HG03175 (cell line): Measurements from ENCODE around the gene TBC1D16.
"Not testable (repeated sequence)": the region's sequence is repeated elsewhere in the genome, so short reads cannot be mapped to it uniquely, and the experiment has no call there.

ENCODE experiments used
- ATAC-seq: cut with Tn5 transposase; IDR thresholded peaks from one replicate; pipeline ENCODE4 v1.9.1; 2021; ENCODE audit warnings: mild to moderate bottlenecking, moderate library complexity; ENCODE audit not compliant: unreplicated experiment

TBC1D16 gene

DNA sequence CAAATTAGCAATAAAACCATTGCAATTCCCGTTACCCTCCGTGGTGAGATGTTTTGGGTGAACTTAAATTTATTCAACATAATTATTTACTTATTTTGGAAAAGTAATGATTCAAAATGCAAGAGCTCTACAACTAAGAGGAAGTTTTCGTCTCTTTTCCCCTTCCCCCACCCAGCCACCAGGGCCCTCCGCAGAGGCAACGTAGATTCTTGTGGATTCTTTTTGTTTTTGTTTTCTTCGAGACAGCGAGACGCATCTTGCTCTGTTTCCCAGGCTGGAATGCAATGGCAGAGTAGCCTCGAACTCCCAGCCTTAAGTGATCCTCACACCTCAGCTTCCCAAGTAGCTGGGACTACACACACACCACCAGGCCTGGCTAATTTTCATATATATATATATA is 19.9 kb upstream of the TBC1D16 start:
- ATAC-seq, result no peak

DNA sequence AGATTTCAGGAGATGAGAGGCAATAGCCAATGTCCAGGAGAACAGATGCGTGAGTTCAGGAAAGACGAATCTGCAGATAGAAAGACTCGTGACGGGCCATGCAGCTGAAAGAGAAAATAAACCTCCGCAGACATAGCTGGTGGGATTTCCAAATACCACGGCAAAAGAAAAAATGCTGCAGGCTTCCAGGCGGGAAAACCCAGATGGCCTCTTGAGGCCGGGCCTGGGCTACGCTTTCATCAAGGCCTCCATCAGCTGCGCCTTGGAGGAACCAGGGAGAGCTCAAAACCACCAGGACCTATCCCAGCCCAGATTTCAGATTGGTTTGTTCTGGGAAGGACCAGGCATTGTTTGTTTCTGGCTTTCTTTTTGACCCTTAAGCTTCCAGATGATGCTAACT is 17.4 kb upstream of the TBC1D16 start:
- no peak for ATAC-seq

GRCh38 chr17:80051681-80052080 is 16.0 kb upstream of the TBC1D16 start:
- ATAC-seq, result no peak

DNA sequence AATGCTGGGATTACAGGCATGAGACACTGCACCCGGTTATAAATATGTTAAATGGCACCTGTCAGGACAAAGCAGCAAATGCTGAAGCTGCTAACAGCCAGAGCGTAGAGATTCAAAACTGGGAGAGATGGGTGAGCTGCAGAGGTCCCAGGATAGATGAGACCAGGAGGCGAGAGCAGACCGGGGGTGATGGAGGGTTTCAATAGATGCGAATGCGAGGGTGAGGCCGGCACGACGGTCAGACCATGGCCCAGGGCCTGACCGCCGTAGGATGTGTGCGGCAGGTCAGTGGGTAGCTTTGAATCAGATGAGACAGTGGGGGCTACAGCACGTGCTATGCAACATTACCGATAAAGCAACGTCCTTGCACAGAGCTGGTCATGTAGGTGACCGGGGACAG is 15.0 kb upstream of the TBC1D16 start:
- ATAC-seq, result no peak

DNA sequence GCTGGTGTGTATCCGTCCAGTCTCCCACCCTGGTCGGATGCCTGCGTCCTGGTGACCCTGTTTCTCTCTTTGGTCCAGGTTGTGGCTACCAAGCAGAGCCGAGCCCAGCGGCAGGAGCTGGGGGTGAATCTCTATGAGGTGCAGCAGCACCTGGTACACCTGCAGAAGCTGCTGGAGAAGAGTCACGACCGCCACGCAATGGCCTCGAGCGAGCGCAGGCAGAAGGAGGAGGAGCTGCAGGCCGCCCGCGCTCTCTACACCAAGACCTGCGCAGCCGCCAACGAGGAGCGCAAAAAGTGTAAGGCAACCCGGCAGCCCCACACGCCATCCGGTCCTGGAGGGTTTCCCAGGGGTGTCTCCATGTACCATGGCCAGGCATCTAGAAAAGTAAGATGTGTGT is 14.3 kb upstream of the TBC1D16 start:
- no peak for ATAC-seq

DNA sequence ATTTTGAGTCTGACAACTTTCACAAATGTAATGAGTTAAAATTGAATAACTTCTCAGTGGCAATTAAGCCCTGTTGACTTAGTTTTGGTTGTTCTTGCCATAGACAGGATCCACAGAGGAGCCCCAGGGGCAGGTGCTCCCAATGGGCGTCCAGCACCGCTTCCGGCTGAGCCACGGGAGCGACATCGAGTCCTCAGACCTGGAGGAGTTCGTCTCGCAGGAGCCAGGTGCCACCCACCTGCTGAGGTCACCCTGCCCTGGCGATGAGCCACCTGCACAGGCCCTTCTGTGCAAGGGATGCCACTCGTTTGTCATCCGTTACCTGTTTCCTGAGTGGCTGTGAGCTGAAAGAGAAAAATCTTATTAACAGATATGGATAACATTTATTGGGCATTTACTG is 11.5 kb upstream of the TBC1D16 start:
- no peak for ATAC-seq

DNA sequence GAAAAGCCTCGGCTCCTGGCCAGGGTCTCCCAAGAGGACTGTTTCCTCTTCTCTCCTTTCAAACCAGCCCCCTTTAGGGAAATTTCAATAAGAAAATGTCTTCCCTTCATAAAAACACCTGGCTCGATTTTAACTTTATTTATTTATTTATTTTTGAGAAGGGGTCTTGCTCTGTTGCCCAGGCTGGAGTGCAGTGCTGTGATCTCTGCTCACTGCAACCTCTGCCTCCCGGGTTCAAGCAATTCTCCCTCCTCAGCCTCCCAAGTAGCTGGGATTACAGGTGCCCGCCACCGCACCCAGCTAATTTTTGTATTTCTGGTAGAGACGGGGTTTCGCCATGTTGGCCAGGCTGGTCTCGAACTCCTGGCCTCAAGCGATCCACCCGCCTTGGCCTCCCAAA is 11.0 kb upstream of the TBC1D16 start:
- not testable (repeated sequence) for ATAC-seq

DNA sequence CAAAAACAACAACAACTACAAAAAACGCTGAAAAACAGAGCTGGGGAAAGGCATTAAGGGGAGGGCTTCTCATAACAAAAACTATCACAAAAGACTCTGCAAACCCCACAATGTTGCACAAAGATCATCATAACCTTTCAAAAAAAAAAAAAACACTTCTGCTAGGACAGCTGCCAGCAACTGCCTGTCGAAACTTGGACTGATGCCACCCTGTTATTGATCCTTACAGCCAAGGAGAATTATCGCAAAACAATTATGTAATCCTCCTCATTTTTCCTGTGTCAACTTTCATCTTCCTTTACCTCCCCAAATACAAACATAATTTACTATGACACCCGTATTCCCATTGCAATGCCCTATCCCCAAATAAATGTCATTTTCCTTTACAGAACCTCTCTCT is 10.0 kb upstream of the TBC1D16 start:
- ATAC-seq, result no peak

DNA sequence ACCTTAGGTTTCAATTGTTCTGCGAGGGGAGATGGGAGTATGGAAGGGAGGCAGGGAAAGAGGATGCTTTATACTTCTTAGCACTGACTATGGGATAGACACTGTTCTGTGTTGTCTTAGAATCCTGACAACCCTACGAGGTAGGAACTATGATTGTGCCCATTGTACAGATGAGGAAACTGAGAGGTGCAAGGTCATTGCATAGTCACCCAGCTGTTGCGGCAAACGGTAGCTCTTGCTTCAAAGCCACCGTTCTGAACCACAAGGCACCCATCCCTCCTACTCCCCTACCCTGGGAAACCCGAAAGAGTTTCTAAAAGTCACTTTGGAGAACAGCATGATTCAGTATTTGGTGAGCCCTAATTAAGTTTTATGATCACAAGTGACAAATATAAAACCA is 8.3 kb upstream of the TBC1D16 start:
- no peak for ATAC-seq

- no peak for ATAC-seq
Measured at GRCh38 chr17:80036715-80037477, 1.2 kb upstream of the TBC1D16 start.

GRCh38 chr17:80035937-80036714 is 454 bp upstream of the TBC1D16 start, which contains the start of gene CCDC40:
TSS of gene CCDC40 (plus strand) at chr17:80036642. CDS start at chr17:80036663, 21 bp downstream.
- ATAC-seq, result no peak

GRCh38 chr17:80034791-80035686 is 633 bp downstream of the TBC1D16 start:
- peak; percentile 21 for ATAC-seq

DNA sequence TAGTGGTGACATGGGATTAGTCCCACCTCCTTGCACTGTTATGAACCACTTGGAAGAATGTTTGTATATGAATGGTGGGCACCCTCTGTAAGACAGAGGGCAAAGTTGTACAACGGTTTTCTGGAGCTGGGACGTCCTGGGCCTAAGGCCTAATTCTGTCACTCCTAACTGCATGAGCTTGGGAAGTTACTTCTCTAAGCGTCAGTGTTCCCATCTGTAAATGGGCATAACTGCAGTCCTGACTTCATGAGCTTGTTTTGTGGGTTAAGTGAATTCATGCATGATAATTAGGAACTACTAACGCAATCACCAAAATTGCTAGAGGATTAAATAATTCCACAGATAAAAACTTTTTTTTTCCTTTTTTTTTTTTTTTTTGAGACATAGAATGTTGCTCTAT is 1.8 kb downstream of the TBC1D16 start:
- no peak for ATAC-seq

- ATAC-seq, result no peak
Measured at GRCh38 chr17:80032614-80033171, 3.0 kb downstream of the TBC1D16 start.

DNA sequence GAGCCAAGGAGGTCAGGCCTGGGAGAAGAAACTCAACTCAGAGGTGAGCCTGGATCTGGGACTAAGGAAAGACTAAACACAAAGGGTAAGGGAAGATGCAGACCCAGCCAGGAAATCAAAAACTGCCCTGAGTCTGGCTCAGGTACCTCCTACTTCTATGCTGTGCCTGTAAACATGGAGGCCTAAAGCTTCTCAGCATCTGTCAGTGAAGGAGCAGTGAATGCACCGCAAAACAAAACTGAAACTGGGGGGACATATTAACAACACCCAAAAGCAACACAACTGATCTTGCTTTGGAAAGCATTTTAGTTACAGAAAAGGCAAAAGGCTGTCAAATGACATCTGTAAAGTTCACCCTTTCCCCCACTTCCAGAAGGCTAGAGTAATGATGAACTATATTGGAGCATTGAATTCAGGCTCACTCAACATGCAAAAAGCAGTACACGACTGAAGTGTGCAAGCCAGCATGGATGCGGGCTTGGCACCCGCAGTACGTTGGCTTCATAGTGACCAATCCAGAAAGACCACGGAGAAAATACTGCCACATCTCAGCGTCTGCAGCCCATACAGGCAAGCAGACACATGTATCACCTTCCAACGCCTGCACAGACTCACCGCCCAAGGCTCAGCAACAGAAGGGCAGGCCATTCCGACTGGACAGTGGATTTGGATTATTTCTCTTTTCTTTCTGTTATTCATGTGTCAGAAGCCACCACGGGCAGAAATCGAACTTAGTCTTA is 3.8 kb downstream of the TBC1D16 start:
- no peak for ATAC-seq

GRCh38 chr17:80030730-80031410 is 4.8 kb downstream of the TBC1D16 start:
- ATAC-seq, result no peak

DNA sequence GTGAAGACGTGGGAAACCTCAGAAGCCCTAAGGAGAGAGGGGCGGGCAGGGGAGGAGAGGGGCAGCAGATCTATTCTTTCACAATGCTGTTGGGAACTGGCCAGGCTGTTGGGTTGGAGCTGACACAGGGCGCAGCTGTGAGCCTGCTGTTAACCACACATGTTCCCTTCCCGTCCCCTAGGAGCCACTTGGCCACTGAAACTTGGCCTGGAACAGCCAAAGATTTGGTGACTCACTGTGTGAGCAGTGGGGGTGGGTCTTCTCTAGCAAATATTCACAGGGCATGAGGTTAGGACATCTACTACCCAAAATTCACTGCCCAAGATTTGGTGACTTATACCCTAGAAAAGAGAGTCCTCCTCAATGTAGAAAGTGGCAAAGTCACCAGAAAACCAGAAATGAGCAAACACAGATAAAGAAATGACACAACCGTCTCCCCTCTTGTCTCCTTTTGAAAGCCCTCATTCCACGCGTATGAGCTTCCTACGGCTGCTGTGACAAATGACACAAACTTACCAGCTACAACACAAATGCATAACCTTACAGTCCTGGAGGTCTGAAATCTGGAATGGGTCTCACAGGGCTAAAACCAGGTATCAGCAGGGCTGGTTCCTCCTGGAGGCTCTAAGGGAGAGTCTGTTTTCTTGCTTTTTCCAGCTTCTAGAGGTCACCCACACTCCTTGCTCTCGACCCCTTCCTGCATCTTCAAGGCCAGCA is 6.3 kb downstream of the TBC1D16 start:
- no peak for ATAC-seq

GRCh38 chr17:80028030-80028429 is 7.6 kb downstream of the TBC1D16 start:
- no peak for ATAC-seq

- no peak for ATAC-seq
Measured at GRCh38 chr17:80027043-80027435, 8.6 kb downstream of the TBC1D16 start.
